Endometrium (tissue), 2 donors: Measurements from ENCODE around the gene ANGPT4.
"Not testable (repeated sequence)": the region's sequence is repeated elsewhere in the genome, so short reads cannot be mapped to it uniquely, and the experiment has no call there.

Source experiments
- FAIRE-seq: peaks from 2 replicates; lab custom pipeline; 2012; peaks lifted over from hg19 to GRCh38; lab: Jason Lieb, UNC
- donor health status: control.
- donor health status: control.

The ANGPT4 gene

DNA sequence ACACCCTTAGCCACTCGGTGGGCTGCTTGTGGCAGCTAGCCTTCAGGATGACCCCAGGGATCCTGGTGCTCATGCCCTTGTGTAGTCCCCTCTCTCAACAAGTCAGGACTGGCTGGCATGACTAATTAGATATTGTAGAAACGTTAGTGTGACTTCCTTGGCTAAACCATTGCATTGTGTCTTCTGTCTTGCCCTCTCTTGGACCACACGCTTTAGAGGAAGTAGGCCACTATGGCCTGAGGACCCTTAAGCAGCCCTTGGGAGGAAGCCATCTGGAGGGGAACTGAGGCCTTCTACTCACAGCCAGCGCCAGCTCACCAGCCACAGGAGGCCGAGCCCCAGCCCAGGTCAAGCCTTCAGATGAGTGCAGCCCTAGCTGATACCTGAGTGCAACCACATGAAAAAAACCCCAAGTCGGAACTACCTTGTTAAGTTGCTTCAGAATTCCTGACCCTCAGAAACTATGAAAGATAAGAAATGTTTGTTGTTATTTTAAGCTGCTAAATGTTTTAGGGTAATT is 10.1 kb downstream of the ANGPT4 start:
- no peak for FAIRE-seq

DNA sequence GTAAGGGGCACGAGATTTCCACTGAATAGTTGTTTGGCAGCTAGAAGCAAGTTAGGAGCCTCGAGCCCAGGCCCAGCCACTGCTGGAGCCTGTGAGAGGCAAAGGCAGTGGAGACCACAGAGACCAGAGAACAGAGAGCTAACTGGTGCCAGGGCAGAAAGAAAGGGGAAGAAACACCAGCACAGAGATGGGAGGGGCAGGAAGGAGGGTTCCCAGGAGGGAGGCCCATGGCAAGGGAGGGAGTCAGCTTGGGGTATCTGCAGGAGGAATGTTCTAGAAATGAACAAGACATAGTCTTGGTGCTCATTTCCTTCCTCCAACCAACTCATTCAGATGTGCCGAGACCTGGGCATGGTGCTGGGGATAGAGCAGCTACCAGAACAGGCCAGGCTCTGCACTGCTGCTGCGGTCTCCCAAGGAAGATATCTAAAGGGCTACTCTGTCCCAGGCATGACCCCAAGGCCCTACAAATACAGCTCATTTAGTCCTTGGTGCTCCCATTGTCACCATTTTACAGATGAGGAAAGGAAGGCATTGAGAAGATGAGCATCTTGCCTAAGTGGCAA is 10.7 kb downstream of the ANGPT4 start:
- FAIRE-seq = no peak

DNA sequence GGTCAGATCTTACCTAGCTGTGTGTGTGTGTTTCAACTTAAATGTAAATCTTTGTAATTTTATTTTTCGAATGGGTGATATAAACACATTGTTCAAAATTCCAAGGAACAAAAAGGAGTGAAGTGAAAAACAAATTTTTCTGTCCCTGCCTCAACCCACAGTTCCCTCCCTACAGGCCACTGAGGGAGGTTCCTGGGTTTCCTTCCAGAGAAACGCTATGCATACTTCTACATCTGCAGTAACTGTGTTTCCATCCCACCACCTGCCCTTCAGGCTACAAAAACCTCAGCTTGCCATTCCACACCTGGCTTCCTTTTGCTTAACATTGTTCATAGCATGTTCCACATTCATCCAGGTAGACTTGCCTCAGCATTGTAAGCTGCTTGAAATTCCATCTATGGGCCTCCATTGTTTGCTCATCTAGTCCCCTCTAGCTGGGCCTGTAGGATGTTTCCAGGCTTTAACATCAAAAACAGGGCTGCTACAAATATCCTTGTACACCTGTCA is 12.0 kb downstream of the ANGPT4 start:
- FAIRE-seq = no peak

DNA sequence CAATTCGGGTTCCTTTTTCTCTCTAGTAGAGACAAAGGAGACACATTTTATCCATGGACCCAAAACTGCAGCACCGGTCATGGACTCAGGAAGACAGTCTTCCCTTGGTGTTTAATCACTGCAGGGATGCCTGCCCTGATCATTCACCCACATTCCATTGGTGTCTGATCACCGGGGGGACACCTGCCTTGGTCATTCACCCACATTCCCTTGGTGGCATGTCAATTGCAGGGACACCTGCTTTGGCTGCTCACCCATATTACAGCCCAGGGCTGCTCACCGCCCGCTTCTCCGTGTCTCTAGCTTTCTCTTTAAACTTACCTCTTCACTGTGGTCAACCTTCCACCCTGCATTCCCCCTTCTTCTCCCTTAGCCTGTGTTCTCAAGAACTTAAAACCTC is 18.7 kb downstream of the ANGPT4 start:
- FAIRE-seq = not testable (repeated sequence)

DNA sequence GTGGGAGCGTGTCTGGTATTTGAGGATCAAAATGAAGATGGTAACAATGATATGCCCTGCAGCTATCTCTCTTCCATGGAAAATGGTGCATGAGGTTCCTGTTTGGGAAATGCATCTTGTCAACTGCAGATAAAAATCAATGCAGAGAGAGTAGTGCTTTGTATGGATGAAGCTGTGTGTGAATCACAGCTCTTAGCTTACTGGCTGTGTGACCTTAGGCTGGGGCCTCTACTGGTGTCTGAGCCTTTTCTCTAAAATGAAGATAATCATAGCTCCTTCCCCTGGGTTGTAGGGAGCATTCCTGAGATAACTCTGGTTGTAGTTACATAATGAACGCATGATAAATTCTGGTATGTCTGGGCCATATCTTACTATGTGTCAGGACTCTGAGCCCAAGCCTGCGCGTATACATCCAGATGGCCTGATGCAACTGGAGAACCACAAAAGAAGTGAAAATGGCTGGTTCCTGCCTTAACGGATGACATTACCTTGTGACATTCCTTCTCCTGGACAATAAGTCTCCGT is 19.6 kb downstream of the ANGPT4 start:
- no peak for FAIRE-seq

DNA sequence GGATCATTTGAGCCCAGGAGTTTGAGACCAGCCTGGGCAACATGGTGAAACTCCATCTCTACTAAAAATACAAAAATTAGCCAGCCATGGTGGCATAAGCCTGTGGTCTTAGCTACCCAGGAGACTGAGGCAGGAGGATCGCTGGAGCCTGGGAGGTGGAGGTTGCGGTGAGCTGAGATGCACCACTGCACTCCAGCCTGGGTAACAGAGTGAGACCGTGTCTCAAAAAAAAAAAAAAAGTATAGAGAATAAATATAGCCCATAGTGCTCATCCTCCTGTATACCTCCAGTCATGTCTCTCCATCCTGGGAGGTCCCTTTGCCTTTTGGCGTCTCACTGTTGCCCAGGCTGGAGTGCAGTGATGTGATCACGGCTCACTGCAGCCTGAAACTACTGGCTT is 23.8 kb downstream of the ANGPT4 start:
- FAIRE-seq = not testable (repeated sequence)

DNA sequence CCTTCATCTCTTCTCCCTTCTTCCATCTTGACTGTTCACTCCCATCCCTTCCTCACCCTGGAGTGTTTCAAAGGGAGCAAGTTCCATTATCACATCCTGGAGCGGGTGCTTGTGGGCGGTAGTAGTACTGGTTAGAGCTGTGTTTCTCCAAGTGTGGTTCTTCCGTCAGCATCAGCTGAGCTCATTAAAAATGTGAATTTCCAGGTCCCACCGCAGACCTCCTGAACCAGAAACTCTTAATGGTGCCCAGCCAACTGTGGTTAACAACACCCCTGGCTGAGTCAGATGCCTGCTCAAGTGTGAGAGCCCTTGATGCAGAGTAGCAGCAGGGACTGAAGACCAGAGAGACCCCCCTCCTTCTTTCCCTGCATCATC is 24.4 kb downstream of the ANGPT4 start:
- FAIRE-seq = no peak

DNA sequence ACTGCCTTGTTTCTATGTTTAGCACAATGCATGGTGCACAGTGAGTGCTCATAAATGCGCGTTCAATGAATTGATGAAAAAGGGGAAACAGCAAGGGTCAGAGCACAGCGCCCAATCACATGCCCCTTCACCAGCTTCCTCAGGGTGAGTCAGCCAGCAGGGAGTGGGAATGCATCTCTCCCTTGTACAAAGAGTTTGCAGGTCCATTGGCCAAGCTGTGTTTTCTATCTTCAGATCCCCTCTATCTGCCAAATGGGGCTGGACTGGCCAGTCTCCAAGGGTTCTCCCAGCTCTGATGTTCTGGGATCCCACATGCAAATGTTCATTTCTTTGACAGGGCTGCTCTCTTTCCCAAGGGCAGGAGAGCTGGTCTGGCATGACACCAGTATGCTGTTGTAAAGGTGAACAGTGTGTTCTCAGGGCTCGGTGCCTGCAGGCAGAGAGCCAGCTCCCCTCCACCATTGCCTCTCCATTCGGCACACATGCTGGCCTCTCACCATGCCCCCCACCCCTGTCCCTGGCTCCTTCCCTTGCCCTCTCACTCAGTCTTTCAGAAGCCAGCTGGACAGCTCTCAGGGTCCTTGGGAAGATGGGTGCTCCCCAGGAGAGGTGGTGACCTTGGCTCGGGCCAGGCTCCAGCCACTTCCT is 25.0 kb downstream of the ANGPT4 start:
- FAIRE-seq = no peak

DNA sequence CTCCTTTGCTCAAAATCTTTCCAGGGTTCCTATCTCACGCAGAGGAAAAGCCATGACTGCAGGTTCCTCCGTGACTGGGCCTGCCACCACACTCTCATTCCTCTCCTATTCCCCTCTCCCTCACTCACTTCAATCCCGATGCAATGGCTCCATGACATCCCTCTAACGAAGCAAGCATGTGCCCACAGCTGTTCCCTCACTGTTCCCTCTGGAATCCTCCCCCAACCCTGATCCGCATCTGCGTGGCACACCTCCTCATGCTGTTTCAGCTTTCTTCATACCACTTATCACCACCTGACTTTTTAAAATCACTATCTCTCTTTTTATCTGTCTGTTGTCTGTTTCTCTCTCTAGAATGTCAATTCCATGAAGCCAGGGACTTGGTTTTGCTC is 25.5 kb downstream of the ANGPT4 start:
- FAIRE-seq = no peak

DNA sequence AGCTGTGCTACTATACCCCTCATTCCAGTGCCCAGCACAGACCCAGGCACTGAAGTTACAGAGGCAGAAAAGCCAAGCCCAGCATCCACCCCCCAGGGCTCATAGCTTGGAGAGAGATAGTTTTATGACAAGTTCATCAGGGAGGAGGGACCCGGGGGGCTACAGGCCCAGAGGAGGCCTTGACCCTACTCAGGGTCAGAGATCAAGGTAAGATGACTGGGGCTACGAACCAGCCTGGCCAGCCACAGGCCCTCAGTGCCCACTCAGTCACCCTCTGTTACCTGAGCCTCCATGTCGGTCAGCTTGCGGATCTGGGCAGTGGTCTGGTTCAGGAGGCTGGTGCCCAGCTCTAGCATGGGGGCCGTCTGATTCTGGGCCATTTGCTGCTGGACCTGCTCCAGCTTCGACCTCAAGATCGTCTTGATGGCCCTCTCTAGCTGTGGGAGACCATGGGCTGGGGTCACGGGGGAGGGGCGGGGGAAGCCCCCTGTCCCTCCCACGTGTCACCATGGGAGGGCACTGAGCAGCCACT is 26.1 kb downstream of the ANGPT4 start:
- FAIRE-seq = no peak

DNA sequence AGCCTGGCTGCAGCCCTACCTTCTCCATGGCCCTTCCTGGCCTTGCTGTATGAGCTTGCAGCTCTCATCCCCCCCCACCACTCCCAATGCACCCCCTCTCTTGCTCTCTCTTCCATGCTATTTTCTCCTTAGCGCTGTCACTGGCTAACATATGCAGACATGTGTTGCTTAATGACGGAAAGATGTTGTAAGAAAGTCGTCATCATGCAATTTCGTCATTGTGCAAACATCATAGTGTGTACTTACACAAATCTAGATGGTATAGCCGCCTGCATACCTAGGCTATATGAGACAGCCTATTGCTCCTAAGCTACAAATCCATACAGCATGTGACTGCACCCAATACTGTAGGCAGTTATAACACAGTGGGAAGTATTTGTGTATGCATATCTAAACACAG is 27.0 kb downstream of the ANGPT4 start:
- FAIRE-seq = no peak

DNA sequence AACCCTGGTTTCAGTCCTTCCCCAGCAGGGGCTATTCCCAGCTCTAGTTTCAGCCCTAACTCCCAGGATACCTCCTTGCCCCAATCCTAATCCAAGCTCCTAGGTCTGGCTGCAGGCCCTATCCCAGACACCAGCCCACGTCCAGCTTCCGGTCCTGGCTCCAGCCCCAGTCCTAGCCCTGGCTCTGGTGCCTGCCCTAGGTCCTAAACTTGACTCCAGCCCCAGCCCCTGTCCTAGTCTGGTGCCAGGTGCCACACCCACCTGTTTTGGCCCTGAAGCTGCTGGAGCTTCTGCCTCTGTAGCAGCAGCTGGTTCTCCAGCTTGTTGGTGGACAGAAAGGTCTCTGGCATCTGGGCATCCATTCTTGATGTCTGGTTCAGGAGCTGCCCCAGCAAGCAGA is 28.1 kb downstream of the ANGPT4 start:
- no peak for FAIRE-seq

DNA sequence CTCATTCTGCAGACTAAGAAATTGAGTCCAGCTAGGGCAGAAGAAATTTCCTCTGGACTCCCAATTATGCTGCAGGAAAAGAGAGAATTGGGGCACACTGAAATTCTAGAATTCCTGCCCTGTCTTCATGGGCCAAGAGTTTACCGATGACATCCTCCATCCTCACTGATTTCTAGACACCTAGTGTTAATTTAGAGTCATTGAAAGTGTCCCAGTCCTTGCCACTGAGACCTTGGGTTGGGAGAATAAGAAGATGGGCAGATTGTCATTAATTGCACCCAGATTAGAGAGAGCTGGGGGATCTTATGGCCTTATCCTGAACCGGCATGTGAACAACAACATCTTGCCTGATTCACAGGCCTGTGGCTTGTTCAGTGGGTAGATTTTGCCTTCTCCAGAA is 29.0 kb downstream of the ANGPT4 start:
- FAIRE-seq = no peak

DNA sequence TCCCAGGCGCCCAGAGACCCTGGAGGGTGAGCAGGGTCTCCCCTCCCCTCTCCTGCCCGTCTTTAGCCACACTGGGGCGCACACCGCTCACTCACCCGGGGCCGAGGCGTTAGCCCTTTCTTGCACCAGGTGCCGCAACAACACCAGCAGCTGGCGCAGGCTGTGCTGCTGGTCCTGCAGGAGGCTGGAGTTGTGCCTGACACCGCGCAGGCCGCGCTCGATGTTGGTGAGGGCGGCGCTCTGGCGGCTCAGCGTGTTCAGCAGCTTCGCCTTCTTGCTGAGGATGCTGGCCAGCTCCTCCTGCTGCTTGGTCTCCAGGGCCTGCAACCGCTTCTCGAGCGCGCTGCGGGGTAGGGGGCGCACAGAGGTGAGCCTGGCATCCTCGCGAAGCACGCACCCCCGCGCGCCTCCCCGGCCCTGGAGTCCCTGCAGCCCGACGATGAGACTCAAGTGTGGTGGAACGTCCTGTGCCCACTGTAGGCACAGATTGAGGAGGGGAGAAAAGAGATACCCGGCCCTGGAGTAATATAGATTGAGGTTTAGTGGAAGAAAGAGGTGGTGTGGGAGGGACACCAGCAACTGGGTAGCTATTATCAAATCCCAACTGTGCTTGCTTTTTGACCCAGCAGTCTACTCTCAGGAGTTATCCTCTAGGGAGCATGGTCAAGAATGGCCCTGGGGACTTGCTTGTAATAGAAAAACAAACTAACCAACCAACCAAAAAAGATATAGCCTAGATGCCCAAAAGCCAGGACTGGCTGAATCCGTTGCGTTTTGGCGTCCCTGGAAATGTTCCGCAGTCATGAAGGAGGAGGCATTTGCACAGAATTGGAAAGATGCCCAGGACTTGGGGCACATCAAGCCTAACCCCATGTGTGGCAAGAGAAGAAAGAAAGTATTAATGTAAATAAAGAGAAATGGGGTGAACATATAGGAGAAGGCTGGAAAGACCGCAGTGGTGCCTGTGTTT is 30.9 kb downstream of the ANGPT4 start:
- FAIRE-seq = no peak

DNA sequence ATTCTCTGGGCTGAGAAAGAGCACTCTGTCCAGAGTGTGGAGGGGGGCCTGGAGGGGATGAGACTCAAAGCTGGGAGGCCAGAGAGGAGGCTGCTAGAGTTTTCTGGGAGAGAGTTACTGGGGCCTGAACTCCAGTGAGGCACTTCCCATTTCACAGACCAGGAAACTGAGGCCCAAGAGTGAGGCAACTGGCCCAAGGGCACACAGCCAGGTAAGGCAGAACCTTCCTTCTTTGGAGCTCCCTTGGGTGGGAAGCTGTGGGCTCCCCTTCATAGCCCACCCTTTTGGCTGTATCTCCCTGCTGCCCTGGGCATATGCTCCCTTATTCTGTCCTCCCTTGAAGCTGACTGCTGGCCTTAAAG is 34.4 kb downstream of the ANGPT4 start:
- no peak for FAIRE-seq

DNA sequence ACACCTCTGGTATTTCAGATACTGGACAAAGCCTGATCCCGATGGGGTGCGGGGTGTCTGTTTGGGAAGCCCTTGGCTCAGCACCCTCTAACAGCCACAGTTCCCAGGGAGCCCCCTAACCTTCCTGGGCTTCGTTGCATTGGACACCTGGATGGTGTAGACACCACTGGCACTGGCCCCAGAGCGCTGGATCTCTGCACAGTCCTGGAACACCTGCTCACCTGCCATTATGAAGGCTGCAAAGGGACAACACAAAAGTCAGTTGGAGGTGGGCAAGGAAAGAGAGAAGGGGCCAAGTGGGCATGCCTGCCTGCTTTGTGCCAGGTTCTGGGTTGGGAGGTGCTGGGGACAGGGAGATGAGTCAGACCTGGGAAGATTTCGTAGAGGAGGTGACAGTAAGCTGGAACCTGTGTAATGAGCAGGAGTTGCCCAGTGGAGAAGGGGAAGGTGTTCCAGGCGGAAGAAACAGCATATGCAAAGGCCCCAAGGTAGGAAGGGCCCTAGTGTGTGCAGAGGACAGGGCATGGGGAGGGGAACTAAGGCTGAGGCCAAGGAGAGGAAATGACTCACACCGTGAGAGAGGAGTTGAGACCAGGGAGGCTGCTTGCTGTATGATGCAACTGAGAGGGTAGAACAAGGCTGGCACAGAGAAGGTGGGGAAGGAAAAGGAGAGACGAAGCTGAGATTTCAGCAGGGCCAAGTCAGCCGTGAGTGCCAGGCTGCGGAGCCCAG is 34.9 kb downstream of the ANGPT4 start:
- no peak for FAIRE-seq

DNA sequence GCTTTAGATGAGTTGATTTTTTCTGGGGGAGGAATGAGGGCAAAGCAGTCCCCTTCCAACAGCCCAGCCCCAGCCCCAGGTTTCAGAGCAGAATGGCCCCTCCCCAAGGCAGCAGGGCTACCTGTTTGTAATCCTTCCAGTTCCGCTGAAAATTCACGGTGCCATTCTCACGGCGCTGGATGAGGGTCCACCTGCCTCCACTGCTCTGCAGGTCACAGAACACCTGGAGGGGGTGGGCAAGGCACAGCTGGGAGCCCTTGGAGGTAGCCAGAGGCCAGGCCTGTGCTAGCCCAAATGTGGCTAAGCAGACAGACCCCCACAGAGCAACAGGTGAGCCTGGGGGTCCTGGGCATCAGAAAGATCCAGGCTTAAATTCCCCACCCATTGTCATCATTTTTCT is 36.5 kb downstream of the ANGPT4 start:
- FAIRE-seq = no peak

DNA sequence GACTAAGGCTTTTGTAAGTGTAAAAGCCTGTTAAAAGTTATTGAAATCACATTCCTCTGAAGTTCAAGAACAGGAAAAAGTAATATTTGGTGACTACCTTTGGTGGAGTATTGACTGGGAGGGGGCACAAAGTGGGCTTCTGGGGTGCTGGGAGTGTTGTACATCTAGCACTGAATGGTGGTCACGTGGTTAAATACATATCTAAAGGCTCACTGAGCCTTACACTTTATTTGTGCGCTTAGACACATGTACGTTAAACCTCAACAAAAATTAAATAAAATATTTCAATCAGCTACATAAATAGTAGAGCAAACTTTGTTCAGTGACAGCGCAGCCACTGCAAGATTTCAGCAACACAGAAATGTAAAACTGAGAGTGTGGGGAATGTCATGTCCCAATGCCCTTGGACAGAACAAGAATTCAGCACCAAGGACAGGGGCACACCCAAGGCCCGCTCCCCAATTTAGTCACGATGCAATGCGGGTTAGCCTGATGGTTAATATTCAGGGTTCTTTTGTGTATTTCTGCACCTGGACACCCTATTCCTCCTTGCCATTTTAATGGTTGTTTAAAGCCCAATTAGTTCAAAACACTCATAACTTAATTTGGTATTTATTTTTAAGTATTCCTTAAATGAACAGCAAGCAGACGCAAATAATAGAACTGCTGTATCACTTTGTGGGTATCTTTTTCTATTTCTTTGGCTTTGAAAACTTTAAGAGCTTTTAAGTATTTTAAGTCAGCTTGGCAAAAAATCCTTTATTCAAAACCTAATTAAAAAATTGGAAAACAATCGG is 37.4 kb downstream of the ANGPT4 start:
- FAIRE-seq = no peak

DNA sequence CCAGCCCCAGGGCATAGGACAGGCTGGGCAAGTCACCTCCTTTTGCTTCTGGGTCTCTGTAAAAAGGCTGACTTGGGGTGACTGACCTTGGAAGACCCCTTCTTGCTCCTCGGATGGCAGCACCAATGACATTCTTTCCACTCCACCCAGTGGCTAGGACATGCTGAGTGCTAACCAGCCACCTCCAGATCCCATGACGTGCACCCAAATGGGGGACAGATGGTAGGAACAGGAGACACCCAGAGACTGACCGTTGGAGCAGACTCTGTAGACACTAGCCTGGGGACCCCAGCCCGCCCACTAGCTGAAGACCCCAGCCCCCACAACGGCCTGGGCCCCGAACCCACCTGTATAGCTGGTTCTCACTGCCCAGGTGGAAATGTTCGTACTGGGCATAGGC is 38.3 kb downstream of the ANGPT4 start:
- no peak for FAIRE-seq

DNA sequence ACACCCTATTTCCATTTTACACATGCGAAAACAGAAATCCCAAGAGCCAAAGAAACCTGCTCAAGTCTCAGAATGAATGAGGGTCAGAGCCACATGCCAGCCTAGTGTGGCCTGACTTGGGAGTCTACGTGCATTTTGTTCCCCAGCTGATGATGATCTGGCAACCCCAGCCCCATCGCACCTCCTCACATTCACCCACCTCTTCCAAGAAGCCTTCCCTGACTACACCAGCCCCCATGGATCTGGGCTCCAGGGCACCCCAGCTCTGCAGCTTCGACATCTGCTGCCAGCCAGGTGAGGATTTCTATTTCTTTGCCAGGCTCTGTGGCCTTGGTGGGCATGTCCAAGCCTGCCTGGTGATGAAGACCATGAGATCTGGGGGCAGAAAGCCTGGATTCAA is 41.0 kb downstream of the ANGPT4 start:
- FAIRE-seq = no peak
